ENCODE data around the gene IFNE.

DNA sequence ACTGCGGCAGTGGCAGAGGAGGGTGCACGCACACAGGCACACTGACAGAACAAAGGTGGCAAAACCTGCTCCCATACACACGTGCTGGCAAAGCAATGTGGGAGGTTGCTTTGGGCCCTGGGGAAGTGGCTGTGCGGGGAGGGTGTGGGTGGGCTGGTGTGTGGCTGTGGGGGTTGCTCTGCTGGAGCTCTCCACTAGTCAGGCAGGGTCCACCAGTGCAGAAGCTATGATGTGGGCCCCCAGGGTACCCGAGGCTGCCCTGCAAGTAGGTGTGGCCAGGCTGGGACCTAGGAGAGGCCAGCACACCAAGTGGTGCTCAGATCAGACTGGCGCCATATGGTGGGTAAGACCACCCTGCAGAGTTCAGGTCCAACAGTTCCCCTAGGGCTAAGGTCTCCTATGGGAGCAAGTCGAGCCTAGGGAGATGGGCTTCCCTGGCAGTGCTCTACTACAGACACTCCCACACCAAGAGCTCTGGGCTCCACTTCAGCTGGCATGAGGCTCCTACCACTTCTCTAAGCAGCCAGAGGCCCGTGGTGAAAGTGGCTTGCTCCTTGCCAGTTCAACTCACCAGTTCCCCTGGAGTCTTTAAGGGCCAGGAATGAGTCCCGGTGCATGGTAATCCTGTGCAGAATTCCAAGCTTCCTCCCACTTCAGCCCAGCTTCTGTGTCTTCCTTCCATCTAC is 46.2 kb upstream of the IFNE start:
- TF ChIP-seq, protein P1, sequence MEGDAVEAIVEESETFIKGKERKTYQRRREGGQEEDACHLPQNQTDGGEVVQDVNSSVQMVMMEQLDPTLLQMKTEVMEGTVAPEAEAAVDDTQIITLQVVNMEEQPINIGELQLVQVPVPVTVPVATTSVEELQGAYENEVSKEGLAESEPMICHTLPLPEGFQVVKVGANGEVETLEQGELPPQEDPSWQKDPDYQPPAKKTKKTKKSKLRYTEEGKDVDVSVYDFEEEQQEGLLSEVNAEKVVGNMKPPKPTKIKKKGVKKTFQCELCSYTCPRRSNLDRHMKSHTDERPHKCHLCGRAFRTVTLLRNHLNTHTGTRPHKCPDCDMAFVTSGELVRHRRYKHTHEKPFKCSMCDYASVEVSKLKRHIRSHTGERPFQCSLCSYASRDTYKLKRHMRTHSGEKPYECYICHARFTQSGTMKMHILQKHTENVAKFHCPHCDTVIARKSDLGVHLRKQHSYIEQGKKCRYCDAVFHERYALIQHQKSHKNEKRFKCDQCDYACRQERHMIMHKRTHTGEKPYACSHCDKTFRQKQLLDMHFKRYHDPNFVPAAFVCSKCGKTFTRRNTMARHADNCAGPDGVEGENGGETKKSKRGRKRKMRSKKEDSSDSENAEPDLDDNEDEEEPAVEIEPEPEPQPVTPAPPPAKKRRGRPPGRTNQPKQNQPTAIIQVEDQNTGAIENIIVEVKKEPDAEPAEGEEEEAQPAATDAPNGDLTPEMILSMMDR (IDR thresholded peaks at IDR 0.05), result no peak
- TF ChIP-seq POLR2A (IDR thresholded peaks at IDR 0.05), result no peak

Data from Peyer's patch (tissue), 4 donors.